ENCODE results near the gene TTC13. TPM values are rescaled to one million over a fixed set of nuclear protein-coding genes. Genes with fewer than 3 reads are reported as not detected.

The TTC13 gene
- total and polyA plus RNA-seq, 10 of the 15 experiments (the other 5 are each of a cell fraction or from before 2014, with no cell fraction given) = 5.8 to 30.8 (median 18.5) TPM

- Histone ChIP-seq H3K4me3 (no peak overlapping the region), H3K36me3 (ENCODE audit: control insufficient read depth in 2 of 2, insufficient read depth in 2 of 2, low read length in 1 of 2) (no peaks in the 10 kb centered on the region), H3K27ac (ENCODE audit: control insufficient read depth, insufficient read depth) (no peak overlapping the region), H4K20me1 (ENCODE audit: control insufficient read depth, insufficient read depth) (no peaks in the 10 kb centered on the region), H3K4me1 (ENCODE audit: control insufficient read depth, insufficient read depth, low read length) (no peaks in the 10 kb centered on the region), H3K4me2 (ENCODE audit: control insufficient read depth, insufficient read depth) (no peak overlapping the region), H3K9me3 (replicated peaks; ENCODE audit: control insufficient read depth, insufficient read depth, low read length) (no peaks in the 10 kb centered on the region), H3K79me2 (ENCODE audit: control insufficient read depth, insufficient read depth, low read length) (no peaks in the 10 kb centered on the region), H3K9ac (ENCODE audit: control insufficient read depth, insufficient read depth, low read length) (no peak overlapping the region), H2AFZ (ENCODE audit: control insufficient read depth, low read depth, low read length) (no peak overlapping the region), H3K27me3 (replicated peaks in 1 of 2; ENCODE audit: control insufficient read depth in 2 of 2, insufficient read depth in 2 of 2, low read length in 1 of 2) (no peaks in the 10 kb centered on the region)
- POLR2A ChIA-PET = no interaction called here
- 18% methylated on average over 5 of the region's 5 CpGs for WGBS (ENCODE audit: insufficient coverage, insufficient replicate concordance, low lambda C conversion rate, missing lambda C conversion rate)
- BruUV-seq (replicated peaks) = no TSS peak
- CTCF ChIA-PET = no interaction called here
- TF ChIP-seq SMAD5 (IDR thresholded peaks at IDR 0.05; ENCODE audit: low read depth) (no peak), EGR1 (IDR thresholded peaks at IDR 0.05; ENCODE audit: borderline replicate concordance in 1 of 2, low read depth in 2 of 2, low read length in 2 of 2) (no peak)
- ATAC-seq = no peak
- no peak for FAIRE-seq
- RAD21 ChIA-PET (ENCODE audit: unreplicated experiment) = no interaction called here
- in situ Hi-C loops (cut with MboI) (no loop called here), intact Hi-C loops (cut with micrococcal nuclease; ENCODE audit: unreplicated experiment) (no loop called here)
- SMC1A ChIA-PET (ENCODE audit: uncharacterized antibody, unreplicated experiment) = no interaction called here
- DNase-seq (ENCODE audit: low read depth, low spot score) = no peak
These were observed 38.3 kb upstream of the TTC13 start for GRCh38 chr1:231016966-231017365.

GRCh38 chr1:231016234-231016633 is 37.6 kb upstream of the TTC13 start:
- intact Hi-C loops (cut with micrococcal nuclease; ENCODE audit: unreplicated experiment) (no loop called here), in situ Hi-C loops (cut with MboI) (no loop called here)
- RAD21 ChIA-PET (ENCODE audit: unreplicated experiment) = no interaction called here
- H3K4me1 ChIP-seq (ENCODE audit: control insufficient read depth, insufficient read depth, low read length) = no peaks in the 10 kb centered on the region
- no peak for TF ChIP-seq E2F8 (IDR thresholded peaks at IDR 0.05; ENCODE audit: low read depth, partially characterized antibody)
- TF ChIP-seq HDGF (IDR thresholded peaks at IDR 0.05) = no peak
- TF ChIP-seq, protein P1, sequence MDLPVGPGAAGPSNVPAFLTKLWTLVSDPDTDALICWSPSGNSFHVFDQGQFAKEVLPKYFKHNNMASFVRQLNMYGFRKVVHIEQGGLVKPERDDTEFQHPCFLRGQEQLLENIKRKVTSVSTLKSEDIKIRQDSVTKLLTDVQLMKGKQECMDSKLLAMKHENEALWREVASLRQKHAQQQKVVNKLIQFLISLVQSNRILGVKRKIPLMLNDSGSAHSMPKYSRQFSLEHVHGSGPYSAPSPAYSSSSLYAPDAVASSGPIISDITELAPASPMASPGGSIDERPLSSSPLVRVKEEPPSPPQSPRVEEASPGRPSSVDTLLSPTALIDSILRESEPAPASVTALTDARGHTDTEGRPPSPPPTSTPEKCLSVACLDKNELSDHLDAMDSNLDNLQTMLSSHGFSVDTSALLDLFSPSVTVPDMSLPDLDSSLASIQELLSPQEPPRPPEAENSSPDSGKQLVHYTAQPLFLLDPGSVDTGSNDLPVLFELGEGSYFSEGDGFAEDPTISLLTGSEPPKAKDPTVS (IDR thresholded peaks at IDR 0.05; ENCODE audit: low read depth, low read length) = no peak
- H4K20me1 ChIP-seq (ENCODE audit: control insufficient read depth, insufficient read depth) = no peaks in the 10 kb centered on the region
- H2AFZ ChIP-seq (ENCODE audit: control insufficient read depth, low read depth, low read length) = no peak overlapping the region
- H3K4me3 ChIP-seq = no peak overlapping the region
- DNase-seq (ENCODE audit: low read depth, low spot score) (no peak), ATAC-seq (no peak), FAIRE-seq (no peak)
- H3K27ac ChIP-seq (ENCODE audit: control insufficient read depth, insufficient read depth) = no peak overlapping the region
- CTCF ChIA-PET = no interaction called here
- SMC1A ChIA-PET (ENCODE audit: uncharacterized antibody, unreplicated experiment) = no interaction called here
- POLR2A ChIA-PET = no interaction called here
- H3K4me2 ChIP-seq (ENCODE audit: control insufficient read depth, insufficient read depth) = no peak overlapping the region
- H3K36me3 ChIP-seq (ENCODE audit: control insufficient read depth in 2 of 2, insufficient read depth in 2 of 2, low read length in 1 of 2) = no peaks in the 10 kb centered on the region
- no peaks in the 10 kb centered on the region for H3K79me2 ChIP-seq (ENCODE audit: control insufficient read depth, insufficient read depth, low read length)
- BruUV-seq (replicated peaks) = no TSS peak
- no peaks in the 10 kb centered on the region for H3K27me3 ChIP-seq (replicated peaks in 1 of 2; ENCODE audit: control insufficient read depth in 2 of 2, insufficient read depth in 2 of 2, low read length in 1 of 2)
- WGBS (ENCODE audit: insufficient coverage, insufficient replicate concordance, low lambda C conversion rate, missing lambda C conversion rate) = 78% methylated on average over 6 of the region's 6 CpGs
- H3K9ac ChIP-seq (ENCODE audit: control insufficient read depth, insufficient read depth, low read length) = no peak overlapping the region
- no peaks in the 10 kb centered on the region for H3K9me3 ChIP-seq (replicated peaks; ENCODE audit: control insufficient read depth, insufficient read depth, low read length)

Measured in GM12878 (cell line).